PC-3 (cell line): ENCODE results near the gene MED6. TPM values are rescaled to one million over a fixed set of nuclear protein-coding genes. Genes with fewer than 3 reads are reported as not detected.

ENCODE experiments used
- ATAC-seq: fragments of 200-7000 bp; cut with Tn5 transposase; 2 replicates; pipeline ENCODE4 v1.9.1; 2020; ENCODE audit warnings: mild to moderate bottlenecking, moderate library complexity
- BruUV-seq: library from RNA; stranded (reverse); fragments of 400-500 nt; replicated peaks from 2 replicates; lab custom pipeline; 2021; lab: Mats Ljungman, UMichigan
- CTCF ChIA-PET: fragments of 300-600 bp; sonication (Branson Sonifier 250); formaldehyde crosslinking; loops from one replicate; lab custom pipeline; 2022; ENCODE audit warnings: antibody characterized with exemption; lab: Charles Lee
- POLR2A ChIA-PET: fragments of 300-600 bp; sonication (Branson Sonifier 250); formaldehyde crosslinking; loops from one replicate; lab custom pipeline; 2022; ENCODE audit warnings: antibody characterized with exemption; ENCODE audit not compliant: unreplicated experiment; lab: Charles Lee
- DNase-seq: peaks from one replicate; pipeline ENCODE4 v3.0.0-alpha.2; 2015
- H2AFZ ChIP-seq: fragments of 300-600 bp; sonication (generic); 2 replicates; pipeline ENCODE4 v1.6.0; 2016; ENCODE audit warnings: antibody characterized with exemption, low read length
- H3F3A ChIP-seq: fragments of 300-600 bp; sonication (generic); one replicate; pipeline ENCODE4 v1.6.0; 2017; ENCODE audit warnings: antibody characterized with exemption, low read length, control low read depth, mild to moderate bottlenecking; ENCODE audit not compliant: unreplicated experiment
- H3K27ac ChIP-seq: fragments of 300-600 bp; sonication (generic); 2 replicates; pipeline ENCODE4 v1.5.1; 2016; ENCODE audit warnings: mild to moderate bottlenecking, low read length
- H3K27me3 ChIP-seq: fragments of 300-600 bp; sonication (generic); 2 replicates; pipeline ENCODE4 v1.6.1; 2016; ENCODE audit warnings: low read length, mixed read lengths
- H3K36me3 ChIP-seq: fragments of 300-600 bp; sonication (generic); 2 replicates; pipeline ENCODE4 v1.6.1; 2016; ENCODE audit warnings: low read depth, mixed run types, low read length, mixed read lengths
- H3K4me1 ChIP-seq: fragments of 300-600 bp; sonication (generic); 2 replicates; pipeline ENCODE4 v1.5.1; 2016; ENCODE audit warnings: low read length; ENCODE audit not compliant: insufficient read depth
- H3K4me2 ChIP-seq: fragments of 300-600 bp; sonication (generic); 2 replicates; pipeline ENCODE4 v1.6.0; 2016; ENCODE audit warnings: low read length
- H3K4me3 ChIP-seq: fragments of 300-600 bp; sonication (generic); 2 replicates; pipeline ENCODE4 v1.5.1; 2016; ENCODE audit warnings: mild to moderate bottlenecking, low read length, mixed read lengths
- H3K79me2 ChIP-seq: fragments of 300-600 bp; sonication (generic); 2 replicates; pipeline ENCODE4 v1.6.1; 2017; ENCODE audit warnings: low read length, mixed read lengths
- H3K9ac ChIP-seq: fragments of 300-600 bp; sonication (generic); 2 replicates; pipeline ENCODE4 v1.6.0; 2016; ENCODE audit warnings: mild to moderate bottlenecking, low read length
- H3K9me2 ChIP-seq: fragments of 300-600 bp; sonication (generic); replicated peaks from 2 replicates; pipeline ENCODE4 v1.6.1; 2016; ENCODE audit warnings: mixed run types, low read length, mixed read lengths
- H3K9me3 ChIP-seq: fragments of 300-600 bp; sonication (generic); 2 replicates; pipeline ENCODE4 v1.6.1; 2016; ENCODE audit warnings: low read length, mixed read lengths
- H4K20me1 ChIP-seq: fragments of 300-600 bp; sonication (generic); 2 replicates; pipeline ENCODE4 v1.6.1; 2016; ENCODE audit warnings: low read length, mixed read lengths
- EZH2 ChIP-seq: fragments of 300-600 bp; sonication (generic); IDR thresholded peaks from one replicate; pipeline ENCODE4 v1.6.1; 2017; ENCODE audit warnings: antibody characterized with exemption, mild to moderate bottlenecking, low read length; ENCODE audit not compliant: unreplicated experiment
- EZH2phosphoT487 ChIP-seq: fragments of 300-600 bp; sonication (generic); IDR thresholded peaks from 2 replicates; pipeline ENCODE4 v1.6.1; 2018; ENCODE audit warnings: mild to moderate bottlenecking, antibody characterized with exemption, low read length, borderline replicate concordance
- intact Hi-C: fragments of 100-400 bp; cut with micrococcal nuclease; formaldehyde crosslinking; loops from 2 replicates; pipeline ENCODE4 v1.9.0; 2023
- total RNA-seq: library from RNA; depleted of rRNA; stranded (reverse); fragments of >200 nt; gene quantifications from 2 replicates; pipeline ENCODE4 v1.2.3, GENCODE V29; 2014
- TF ChIP-seq, protein P1 (sequence below): fragments of 300-600 bp; sonication (generic); conservative IDR thresholded peaks from 2 replicates; pipeline ENCODE4 v1.5.1; 2017; ENCODE audit warnings: antibody characterized with exemption, low read depth, mild to moderate bottlenecking, low read length

MED6 gene
- total RNA-seq, 1 experiment from 2014 or later, result 37.8 TPM

DNA sequence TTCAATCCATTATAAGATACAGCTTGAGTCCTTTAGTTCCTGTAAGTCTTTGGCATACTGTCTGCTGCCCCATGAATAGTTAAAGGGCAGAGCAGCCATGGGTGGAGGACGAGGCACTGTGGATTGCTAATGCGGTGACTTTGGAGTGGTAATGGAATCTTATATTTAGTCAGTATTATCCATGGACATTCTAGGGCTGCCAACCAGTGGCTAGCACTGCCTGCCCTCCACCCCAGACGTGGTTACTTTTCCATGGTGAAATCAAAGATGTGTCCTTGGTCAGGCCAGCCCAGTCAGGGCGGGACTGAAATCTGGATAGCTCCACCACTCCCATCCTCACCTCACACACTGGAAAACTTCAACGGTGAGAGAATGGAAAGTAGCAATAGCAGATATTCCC, 43.5 kb upstream of the MED6 start:
- ChIA-PET POLR2A (no interaction called here), CTCF (no interaction called here)
- H3K79me2 ChIP-seq, result no peaks in the 10 kb centered on the region
- no peaks in the 10 kb centered on the region for H4K20me1 ChIP-seq
- no peak overlapping the region for H2AFZ ChIP-seq
- no TSS peak for BruUV-seq
- DNase-seq, result no peak
- no peak overlapping the region for H3K9ac ChIP-seq
- peaks cover 13% of the 10 kb centered on the region; the same call in 1 of the 2 replicates for H3K4me1 ChIP-seq
- TF ChIP-seq, protein P1, sequence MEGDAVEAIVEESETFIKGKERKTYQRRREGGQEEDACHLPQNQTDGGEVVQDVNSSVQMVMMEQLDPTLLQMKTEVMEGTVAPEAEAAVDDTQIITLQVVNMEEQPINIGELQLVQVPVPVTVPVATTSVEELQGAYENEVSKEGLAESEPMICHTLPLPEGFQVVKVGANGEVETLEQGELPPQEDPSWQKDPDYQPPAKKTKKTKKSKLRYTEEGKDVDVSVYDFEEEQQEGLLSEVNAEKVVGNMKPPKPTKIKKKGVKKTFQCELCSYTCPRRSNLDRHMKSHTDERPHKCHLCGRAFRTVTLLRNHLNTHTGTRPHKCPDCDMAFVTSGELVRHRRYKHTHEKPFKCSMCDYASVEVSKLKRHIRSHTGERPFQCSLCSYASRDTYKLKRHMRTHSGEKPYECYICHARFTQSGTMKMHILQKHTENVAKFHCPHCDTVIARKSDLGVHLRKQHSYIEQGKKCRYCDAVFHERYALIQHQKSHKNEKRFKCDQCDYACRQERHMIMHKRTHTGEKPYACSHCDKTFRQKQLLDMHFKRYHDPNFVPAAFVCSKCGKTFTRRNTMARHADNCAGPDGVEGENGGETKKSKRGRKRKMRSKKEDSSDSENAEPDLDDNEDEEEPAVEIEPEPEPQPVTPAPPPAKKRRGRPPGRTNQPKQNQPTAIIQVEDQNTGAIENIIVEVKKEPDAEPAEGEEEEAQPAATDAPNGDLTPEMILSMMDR, result 0 out of 2 replicates have a peak, but pooled peaks have one; percentile 11
- TF ChIP-seq EZH2 (no peak), EZH2phosphoT487 (no peak)
- no peak for ATAC-seq
- H3K9me2 ChIP-seq, result no peaks in the 10 kb centered on the region
- no peak overlapping the region for H3K27ac ChIP-seq
- peaks cover 30% of the 10 kb centered on the region for H3K27me3 ChIP-seq
- no peaks in the 10 kb centered on the region for H3F3A ChIP-seq
- H3K9me3 ChIP-seq, result no peaks in the 10 kb centered on the region
- no peaks in the 10 kb centered on the region for H3K36me3 ChIP-seq
- 0 out of 2 replicates have a peak overlapping the region, but pooled peaks have one; percentile 98 for H3K4me2 ChIP-seq
- intact Hi-C loops, result loop anchor here (2.0 to 5.0 kb wide), 2 partner anchors 43 to 163 kb away; partner anchors contain the start of genes MAP3K9 and MED6
- no peak overlapping the region for H3K4me3 ChIP-seq

DNA sequence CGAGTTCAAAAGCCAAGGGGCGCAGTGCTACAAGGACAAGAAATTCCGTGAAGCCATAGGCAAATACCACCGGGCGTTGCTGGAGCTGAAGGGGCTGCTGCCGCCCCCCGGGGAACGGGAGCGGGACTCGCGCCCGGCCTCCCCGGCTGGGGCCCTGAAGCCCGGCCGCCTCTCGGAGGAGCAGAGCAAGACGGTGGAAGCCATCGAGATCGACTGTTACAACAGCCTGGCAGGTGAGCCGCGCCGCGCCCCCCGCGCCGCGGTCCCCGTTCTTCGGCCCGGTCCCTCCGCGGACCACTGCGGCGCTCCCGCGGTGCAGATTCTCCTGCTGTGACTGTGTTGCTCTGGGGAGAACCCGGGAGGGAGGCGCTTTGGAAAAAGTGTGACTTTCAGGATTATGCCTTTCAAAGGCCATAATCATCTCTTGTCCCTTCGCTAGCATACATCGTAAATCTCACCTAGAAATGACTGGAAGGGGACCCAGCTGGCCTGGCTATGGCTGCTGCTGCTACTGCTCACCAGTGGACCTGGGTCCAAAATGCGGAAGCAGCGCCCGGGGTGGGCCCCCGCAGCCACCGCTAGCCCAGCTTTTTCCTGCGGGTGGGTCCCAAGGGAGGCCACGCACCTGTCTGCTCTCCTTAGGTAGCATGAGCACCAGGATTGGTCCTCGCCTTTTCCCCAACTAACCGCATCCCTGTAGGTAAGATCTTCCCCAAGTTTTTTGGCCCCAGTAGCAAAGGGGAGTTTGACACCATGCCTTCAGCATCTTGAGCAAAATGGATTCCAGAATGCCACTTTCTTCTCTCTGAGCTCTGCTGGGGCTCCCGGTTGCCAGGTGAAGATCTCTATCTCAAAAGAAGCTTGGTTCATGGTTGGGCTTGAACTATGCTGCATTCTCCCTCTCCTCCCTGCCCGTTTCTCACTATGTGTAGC, 42.1 kb upstream of the MED6 start:
- peak; percentile 18 for ATAC-seq
- Histone ChIP-seq H3K9ac (peak overlapping the region; percentile 52), H3K27ac (no peak overlapping the region), H3K9me3 (no peaks in the 10 kb centered on the region), H3K4me2 (peak overlapping the region; percentile 98), H3K27me3 (peaks cover 30% of the 10 kb centered on the region), H3K79me2 (no peaks in the 10 kb centered on the region), H3K9me2 (no peaks in the 10 kb centered on the region), H3F3A (no peaks in the 10 kb centered on the region), H3K4me1 (peaks cover 13% of the 10 kb centered on the region; the same call in 1 of the 2 replicates), H3K4me3 (peak overlapping the region; percentile 85), H3K36me3 (no peaks in the 10 kb centered on the region), H2AFZ (peak overlapping the region; percentile 92), H4K20me1 (no peaks in the 10 kb centered on the region)
- DNase-seq, result no peak
- ChIA-PET CTCF (interaction anchor here (1.6 kb wide), 1 partner anchor 175 kb away, joined by 9 read pairs; no protein-coding TSS in a partner anchor), POLR2A (interaction anchor here (1.0 kb wide), 1 partner anchor 56 kb away, joined by 4 read pairs; no protein-coding TSS in a partner anchor)
- TF ChIP-seq EZH2phosphoT487 (no peak; the same call in 1 of the 2 replicates), EZH2 (no peak)
- TF ChIP-seq, protein P1, result no peak
- BruUV-seq, result no TSS peak
- intact Hi-C loops, result loop anchor here (2.0 to 5.0 kb wide), 2 partner anchors 42 to 165 kb away; partner anchors contain the start of genes MAP3K9 and MED6
